ENCODE data around the gene CGNL1.

Gene CGNL1

GRCh38 chr15:57439128-57440027 is 63.1 kb downstream of the CGNL1 start:
- no peak overlapping the region for H3K4me3 Mint-ChIP-seq
- H3K36me3 Mint-ChIP-seq = no peaks in the 10 kb centered on the region
- peaks cover 6% of the 10 kb centered on the region for H3K27me3 Mint-ChIP-seq
- H3K4me1 Mint-ChIP-seq (ENCODE audit: low read depth) = no peaks in the 10 kb centered on the region
- H3K9me3 Mint-ChIP-seq (ENCODE audit: low read depth) = no peaks in the 10 kb centered on the region
- no peak overlapping the region for H3K27ac Mint-ChIP-seq

GRCh38 chr15:57440167-57440566 is 63.9 kb downstream of the CGNL1 start:
- H3K27ac Mint-ChIP-seq = no peak overlapping the region
- H3K27me3 Mint-ChIP-seq = peaks cover 6% of the 10 kb centered on the region
- no peaks in the 10 kb centered on the region for H3K9me3 Mint-ChIP-seq (ENCODE audit: low read depth)
- H3K4me1 Mint-ChIP-seq (ENCODE audit: low read depth) = no peaks in the 10 kb centered on the region
- no peak overlapping the region for H3K4me3 Mint-ChIP-seq
- H3K36me3 Mint-ChIP-seq = no peaks in the 10 kb centered on the region

GRCh38 chr15:57440799-57441198 is 64.5 kb downstream of the CGNL1 start:
- Mint-ChIP-seq H3K36me3 (no peaks in the 10 kb centered on the region), H3K4me1 (ENCODE audit: low read depth) (no peaks in the 10 kb centered on the region), H3K27ac (no peak overlapping the region), H3K4me3 (no peak overlapping the region), H3K27me3 (peaks cover 6% of the 10 kb centered on the region), H3K9me3 (ENCODE audit: low read depth) (no peaks in the 10 kb centered on the region)

GRCh38 chr15:57442335-57442734 is 66.0 kb downstream of the CGNL1 start:
- Mint-ChIP-seq H3K9me3 (ENCODE audit: low read depth) (no peaks in the 10 kb centered on the region), H3K36me3 (no peaks in the 10 kb centered on the region), H3K27ac (no peak overlapping the region), H3K4me3 (no peak overlapping the region), H3K27me3 (peaks cover 8% of the 10 kb centered on the region), H3K4me1 (ENCODE audit: low read depth) (no peaks in the 10 kb centered on the region)

- Mint-ChIP-seq H3K27ac (no peak overlapping the region), H3K9me3 (ENCODE audit: low read depth) (no peaks in the 10 kb centered on the region), H3K27me3 (peaks cover 7% of the 10 kb centered on the region), H3K36me3 (no peaks in the 10 kb centered on the region), H3K4me1 (ENCODE audit: low read depth) (no peaks in the 10 kb centered on the region), H3K4me3 (no peak overlapping the region)
Measured at GRCh38 chr15:57443486-57443885, 67.2 kb downstream of the CGNL1 start.

- H3K4me1 Mint-ChIP-seq (ENCODE audit: low read depth) = no peaks in the 10 kb centered on the region
- no peaks in the 10 kb centered on the region for H3K36me3 Mint-ChIP-seq
- no peak overlapping the region for H3K4me3 Mint-ChIP-seq
- no peak overlapping the region for H3K27ac Mint-ChIP-seq
- H3K9me3 Mint-ChIP-seq (ENCODE audit: low read depth) = no peaks in the 10 kb centered on the region
- peaks cover 9% of the 10 kb centered on the region for H3K27me3 Mint-ChIP-seq
Measured at GRCh38 chr15:57444877-57445513, 68.7 kb downstream of the CGNL1 start.

- Mint-ChIP-seq H3K4me3 (no peak overlapping the region), H3K27me3 (peaks cover 9% of the 10 kb centered on the region), H3K36me3 (no peaks in the 10 kb centered on the region), H3K9me3 (ENCODE audit: low read depth) (no peaks in the 10 kb centered on the region), H3K4me1 (ENCODE audit: low read depth) (no peaks in the 10 kb centered on the region), H3K27ac (no peak overlapping the region)
Measured at GRCh38 chr15:57445872-57446271, 69.6 kb downstream of the CGNL1 start.

- H3K4me3 Mint-ChIP-seq = no peak overlapping the region
- H3K9me3 Mint-ChIP-seq (ENCODE audit: low read depth) = no peaks in the 10 kb centered on the region
Measured at GRCh38 chr15:57446393-57446792, 70.1 kb downstream of the CGNL1 start.

GRCh38 chr15:57451555-57451954 is 75.2 kb downstream of the CGNL1 start:
- Mint-ChIP-seq H3K27me3 (peaks cover 9% of the 10 kb centered on the region), H3K9me3 (ENCODE audit: low read depth) (no peaks in the 10 kb centered on the region), H3K4me1 (ENCODE audit: low read depth) (no peaks in the 10 kb centered on the region), H3K27ac (no peak overlapping the region), H3K36me3 (no peaks in the 10 kb centered on the region), H3K4me3 (no peak overlapping the region)

More at GRCh38 chr15:57446393-57446792, 70.1 kb downstream of the CGNL1 start:
- Mint-ChIP-seq H3K36me3 (no peaks in the 10 kb centered on the region), H3K4me1 (ENCODE audit: low read depth) (no peaks in the 10 kb centered on the region), H3K27ac (no peak overlapping the region), H3K27me3 (peaks cover 9% of the 10 kb centered on the region)

- no peaks in the 10 kb centered on the region for H3K9me3 Mint-ChIP-seq (ENCODE audit: low read depth)
Measured at GRCh38 chr15:57452090-57452754, 75.9 kb downstream of the CGNL1 start.

GRCh38 chr15:57455929-57456328 is 79.6 kb downstream of the CGNL1 start:
- Mint-ChIP-seq H3K9me3 (ENCODE audit: low read depth) (no peaks in the 10 kb centered on the region), H3K4me3 (no peak overlapping the region), H3K27me3 (peaks cover 3% of the 10 kb centered on the region), H3K27ac (no peak overlapping the region), H3K36me3 (no peaks in the 10 kb centered on the region), H3K4me1 (ENCODE audit: low read depth) (no peaks in the 10 kb centered on the region)

More at GRCh38 chr15:57452090-57452754, 75.9 kb downstream of the CGNL1 start:
- Mint-ChIP-seq H3K4me1 (ENCODE audit: low read depth) (no peaks in the 10 kb centered on the region), H3K27me3 (peaks cover 7% of the 10 kb centered on the region), H3K36me3 (no peaks in the 10 kb centered on the region), H3K4me3 (no peak overlapping the region), H3K27ac (no peak overlapping the region)

GRCh38 chr15:57456559-57456958 is 80.3 kb downstream of the CGNL1 start:
- Mint-ChIP-seq H3K4me1 (ENCODE audit: low read depth) (no peaks in the 10 kb centered on the region), H3K36me3 (no peaks in the 10 kb centered on the region), H3K27me3 (peaks cover 3% of the 10 kb centered on the region), H3K27ac (no peak overlapping the region), H3K4me3 (no peak overlapping the region), H3K9me3 (ENCODE audit: low read depth) (no peaks in the 10 kb centered on the region)

GRCh38 chr15:57457726-57458125 is 81.4 kb downstream of the CGNL1 start:
- no peak overlapping the region for H3K4me3 Mint-ChIP-seq
- no peaks in the 10 kb centered on the region for H3K36me3 Mint-ChIP-seq
- no peak overlapping the region for H3K27ac Mint-ChIP-seq
- peaks cover 2% of the 10 kb centered on the region for H3K27me3 Mint-ChIP-seq
- no peaks in the 10 kb centered on the region for H3K4me1 Mint-ChIP-seq (ENCODE audit: low read depth)
- no peaks in the 10 kb centered on the region for H3K9me3 Mint-ChIP-seq (ENCODE audit: low read depth)

GRCh38 chr15:57458356-57458781 is 82.1 kb downstream of the CGNL1 start:
- H3K27ac Mint-ChIP-seq = no peak overlapping the region
- no peak overlapping the region for H3K4me3 Mint-ChIP-seq

GRCh38 chr15:57460208-57460816 is 84.0 kb downstream of the CGNL1 start:
- Mint-ChIP-seq H3K4me3 (no peak overlapping the region), H3K27ac (no peak overlapping the region), H3K9me3 (ENCODE audit: low read depth) (no peaks in the 10 kb centered on the region), H3K36me3 (no peaks in the 10 kb centered on the region), H3K27me3 (no peaks in the 10 kb centered on the region), H3K4me1 (ENCODE audit: low read depth) (no peaks in the 10 kb centered on the region)

More at GRCh38 chr15:57458356-57458781, 82.1 kb downstream of the CGNL1 start:
- Mint-ChIP-seq H3K27me3 (peaks cover 2% of the 10 kb centered on the region), H3K9me3 (ENCODE audit: low read depth) (no peaks in the 10 kb centered on the region), H3K4me1 (ENCODE audit: low read depth) (no peaks in the 10 kb centered on the region), H3K36me3 (no peaks in the 10 kb centered on the region)
